Spinal cord (tissue), 10 donors: Measurements from ENCODE around the gene AGT. TPM values are rescaled to one million over a fixed set of nuclear protein-coding genes. Genes with fewer than 3 reads are reported as not detected.
"Not testable (repeated sequence)": the region's sequence is repeated elsewhere in the genome, so short reads cannot be mapped to it uniquely, and the experiment has no call there.

Source experiments
- DNase-seq, 6 donors: peaks; one replicate each; pipeline versions ENCODE4 v3.0.0 to v3.0.0-alpha.2; 2013 to 2015; ENCODE audit warnings: low spot score in 6 of 6, low read depth in 4 of 6
- H3K27ac ChIP-seq: one replicate; pipeline ENCODE4 v1.5.1; 2013; ENCODE audit warnings: low read depth, low read length, control low read depth
- H3K27me3 ChIP-seq: one replicate; pipeline ENCODE4 v1.6.1; 2013; ENCODE audit warnings: low read length; ENCODE audit not compliant: control insufficient read depth, insufficient read depth
- H3K36me3 ChIP-seq: one replicate; pipeline ENCODE4 v1.6.1; 2013; ENCODE audit warnings: low read length; ENCODE audit not compliant: control insufficient read depth, insufficient read depth
- H3K4me1 ChIP-seq: one replicate; pipeline ENCODE4 v1.6.1; 2013; ENCODE audit warnings: low read length; ENCODE audit not compliant: control insufficient read depth, insufficient read depth
- H3K4me3 ChIP-seq: one replicate; pipeline ENCODE4 v1.5.1; 2013; ENCODE audit warnings: low read depth, low read length, control low read depth
- H3K9me3 ChIP-seq: one replicate; pipeline ENCODE4 v1.6.1; 2013; ENCODE audit warnings: low read length; ENCODE audit not compliant: control insufficient read depth, insufficient read depth
- WGBS: methylation state at CpG from one replicate; pipeline ENCODE4 v1.1.5; 2013; ENCODE audit warnings: missing lambda C conversion rate; ENCODE audit not compliant: insufficient coverage; 5-methylcytosine and 5-hydroxymethylcytosine counted together
- polyA plus RNA-seq, 2 donors: library from polyadenylated mRNA; unstranded; fragments of 120-200 nt; gene quantifications; one replicate each; pipeline ENCODE4 v1.2.1, GENCODE V29; 2013; ENCODE audit not compliant: insufficient read length in 2 of 2
- total RNA-seq, 2 donors: library from RNA; depleted of rRNA in 1 of 2; stranded (reverse); fragments of 120-200 nt in 1 of 2; fragments of >200 nt in 1 of 2; gene quantifications; one replicate each; pipeline versions ENCODE4 v1.2.3 to v1.2.4, GENCODE V29; 2013 to 2014
- donor health status: healthy.

The AGT gene
- total and polyA plus RNA-seq, 4 donors, result 155 to 452 (median 249) TPM

DNA sequence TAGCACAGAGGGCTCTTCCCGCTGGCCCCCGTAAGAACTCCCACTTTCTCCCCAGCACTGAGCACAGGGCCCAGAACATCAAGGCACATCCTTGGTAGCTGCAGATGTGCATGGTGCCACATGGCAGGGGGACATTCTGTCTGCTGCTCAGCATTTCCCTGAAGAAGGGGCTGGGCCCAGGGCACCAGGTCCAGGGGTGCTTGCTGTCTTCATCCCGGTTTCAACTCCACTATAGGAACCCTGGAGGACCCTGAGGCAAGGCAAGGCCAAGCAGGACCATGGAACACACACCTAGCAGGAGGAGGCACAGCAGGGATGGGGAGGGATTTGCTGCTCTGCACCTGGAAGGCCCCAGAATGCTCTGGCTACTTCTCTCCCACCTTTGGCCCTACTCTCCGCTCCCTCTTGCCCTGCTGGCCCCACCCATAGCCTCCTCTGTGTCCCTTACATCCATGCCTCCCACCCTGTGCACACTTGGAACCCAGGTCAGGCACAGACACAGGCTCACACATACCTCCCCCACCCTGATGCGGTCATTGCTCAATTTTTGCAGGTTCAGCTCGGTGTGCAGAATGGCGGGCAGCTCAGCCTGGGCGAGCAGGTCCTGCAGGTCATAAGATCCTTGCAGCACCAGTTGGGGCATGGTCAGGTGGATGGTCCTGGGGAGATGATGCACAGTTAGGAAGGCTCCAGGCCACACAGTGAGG is 10.1 kb downstream of the AGT start:
- Histone ChIP-seq H3K27me3 (no peaks in the 10 kb centered on the region), H3K4me3 (no peak overlapping the region), H3K4me1 (peaks cover 57% of the 10 kb centered on the region), H3K9me3 (no peaks in the 10 kb centered on the region), H3K36me3 (peaks cover 35% of the 10 kb centered on the region), H3K27ac (no peak overlapping the region)
- DNase-seq, result no peak
- 100% methylated on average over 3 of the region's 8 CpGs for WGBS

DNA sequence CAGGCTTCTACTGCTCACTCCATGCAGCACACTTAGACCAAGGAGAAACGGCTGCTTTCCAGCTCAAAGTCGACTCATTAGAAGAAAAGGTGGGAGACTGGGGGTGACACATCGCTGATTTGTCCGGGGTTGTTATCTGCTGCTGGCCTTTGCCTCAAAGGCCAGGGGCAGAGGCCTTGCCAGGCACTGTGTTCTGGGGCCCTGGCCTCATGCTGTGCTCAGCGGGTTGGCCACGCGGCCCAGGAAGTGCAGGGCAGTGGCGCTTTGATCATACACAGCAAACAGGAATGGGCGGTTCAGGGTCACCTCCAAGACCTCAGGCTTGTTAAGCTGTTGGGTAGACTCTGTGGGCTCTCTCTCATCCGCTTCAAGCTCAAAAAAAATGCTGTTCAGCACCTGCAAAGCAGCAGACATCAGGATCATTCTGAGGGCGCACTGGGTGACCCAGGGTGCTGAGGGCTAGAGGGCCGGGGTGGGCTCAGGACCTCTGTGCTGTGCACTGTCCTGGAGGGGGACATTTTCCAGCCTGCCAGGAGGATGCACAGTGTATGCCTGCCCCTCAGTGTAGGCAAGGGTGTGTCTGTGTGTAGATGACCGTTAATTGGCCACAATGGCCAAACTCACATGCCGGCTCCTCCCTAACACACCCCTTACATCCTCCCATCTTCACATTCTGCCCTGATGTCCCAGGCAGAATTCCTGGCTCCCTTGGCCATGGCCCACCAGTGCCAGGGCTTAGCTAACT is 10.8 kb downstream of the AGT start:
- no peak overlapping the region for H3K4me3 ChIP-seq
- peaks cover 35% of the 10 kb centered on the region for H3K36me3 ChIP-seq
- H3K9me3 ChIP-seq, result no peaks in the 10 kb centered on the region
- H3K4me1 ChIP-seq, result peaks cover 50% of the 10 kb centered on the region
- WGBS, result 59% methylated on average over 11 of the region's 14 CpGs
- H3K27me3 ChIP-seq, result no peaks in the 10 kb centered on the region
- no peak for DNase-seq
- peak overlapping the region; percentile 75 for H3K27ac ChIP-seq

DNA sequence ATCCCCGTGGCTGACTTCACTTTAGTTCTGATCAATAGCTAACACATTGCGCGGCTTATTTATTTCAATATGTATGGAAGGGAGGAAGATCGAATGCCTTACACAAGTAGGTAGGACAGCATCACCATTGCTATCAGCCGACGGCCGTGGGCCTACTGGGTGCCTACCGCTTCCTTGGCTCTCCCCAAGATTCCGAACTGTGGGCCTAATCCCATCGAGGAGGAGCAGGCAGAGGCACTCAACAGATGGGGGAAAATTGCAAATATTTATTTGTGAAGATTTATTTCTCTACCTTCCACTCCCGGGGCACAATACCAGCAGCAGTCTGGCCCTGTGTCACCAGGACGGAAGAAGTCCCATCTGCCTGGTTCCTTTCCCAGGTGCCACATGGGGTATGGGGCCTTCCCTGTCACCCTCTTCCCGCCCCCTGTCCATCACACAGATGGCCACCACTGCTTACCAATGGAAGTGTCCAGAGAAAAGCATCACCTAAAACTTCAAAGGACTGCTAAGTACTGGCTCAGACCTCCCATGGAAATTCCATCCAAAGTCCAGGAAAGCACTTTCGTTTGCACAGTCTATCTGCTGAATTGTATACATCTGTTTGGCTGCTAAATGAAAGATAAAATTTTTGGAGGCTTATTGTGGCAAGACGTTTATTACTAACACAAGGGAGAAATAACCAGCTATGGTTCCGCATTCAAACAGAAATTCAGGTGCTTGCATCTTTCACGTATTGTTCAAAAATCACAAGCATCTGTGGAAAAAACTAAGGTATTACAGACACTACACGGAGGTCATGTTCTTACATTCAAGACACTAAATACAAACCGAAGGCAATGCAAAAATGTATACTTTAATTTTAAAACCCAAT is 11.8 kb downstream of the AGT start:
- DNase-seq, result peak in 1 of 6 donors; percentile 34
- Histone ChIP-seq H3K4me3 (no peak overlapping the region), H3K4me1 (peaks cover 44% of the 10 kb centered on the region), H3K27ac (peak overlapping the region; percentile 75), H3K27me3 (no peaks in the 10 kb centered on the region), H3K9me3 (no peaks in the 10 kb centered on the region), H3K36me3 (peaks cover 29% of the 10 kb centered on the region)
- WGBS, result 89% methylated on average over 11 of the region's 19 CpGs

DNA sequence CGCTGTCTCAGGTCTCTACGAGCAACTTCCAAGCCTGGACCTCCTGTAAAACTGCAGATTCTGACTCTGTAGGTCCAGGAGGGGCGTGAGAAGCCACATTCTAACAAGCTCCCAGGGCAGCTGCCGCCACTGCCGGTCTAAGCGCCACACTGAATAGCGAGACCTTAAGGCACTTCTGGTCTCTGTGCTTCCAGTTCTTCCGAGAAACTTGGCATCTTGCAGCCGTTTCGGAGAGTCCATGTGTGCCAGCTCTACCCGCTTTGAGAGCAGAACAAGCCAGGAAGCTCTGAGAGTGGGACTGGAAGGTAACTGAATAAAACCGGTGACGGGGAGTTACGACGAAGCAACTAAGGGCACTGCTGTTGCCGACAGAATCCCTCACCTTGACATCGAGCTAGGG is 12.5 kb downstream of the AGT start:
- WGBS, result 49% methylated on average over 17 of the region's 17 CpGs
- Histone ChIP-seq H3K9me3 (no peaks in the 10 kb centered on the region), H3K36me3 (peaks cover 29% of the 10 kb centered on the region), H3K27me3 (no peaks in the 10 kb centered on the region), H3K4me1 (peaks cover 48% of the 10 kb centered on the region), H3K27ac (peak overlapping the region; percentile 75), H3K4me3 (no peak overlapping the region)
- DNase-seq, result peak in 4 of 6 donors; percentile 43 to 83 (median 63)

DNA sequence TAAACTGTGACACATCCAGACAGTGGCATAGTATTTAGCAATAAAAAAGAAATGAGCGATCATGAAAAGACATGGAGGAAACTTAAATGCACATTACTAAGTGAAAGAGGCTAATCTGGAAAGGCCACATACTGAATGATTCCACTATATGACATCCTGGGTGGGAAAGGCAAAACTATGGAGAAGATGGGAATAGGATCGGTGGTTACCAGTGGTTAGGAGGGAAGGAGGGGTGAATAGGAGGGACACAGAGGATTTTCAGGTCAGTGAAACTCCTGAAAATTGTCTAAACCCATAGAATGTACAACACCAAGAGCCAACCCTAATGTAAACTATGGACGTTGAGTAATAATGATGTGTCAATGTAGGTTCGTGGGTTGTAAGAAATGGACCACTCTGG is 13.8 kb downstream of the AGT start:
- 89% methylated on average over 3 of the region's 4 CpGs for WGBS

DNA sequence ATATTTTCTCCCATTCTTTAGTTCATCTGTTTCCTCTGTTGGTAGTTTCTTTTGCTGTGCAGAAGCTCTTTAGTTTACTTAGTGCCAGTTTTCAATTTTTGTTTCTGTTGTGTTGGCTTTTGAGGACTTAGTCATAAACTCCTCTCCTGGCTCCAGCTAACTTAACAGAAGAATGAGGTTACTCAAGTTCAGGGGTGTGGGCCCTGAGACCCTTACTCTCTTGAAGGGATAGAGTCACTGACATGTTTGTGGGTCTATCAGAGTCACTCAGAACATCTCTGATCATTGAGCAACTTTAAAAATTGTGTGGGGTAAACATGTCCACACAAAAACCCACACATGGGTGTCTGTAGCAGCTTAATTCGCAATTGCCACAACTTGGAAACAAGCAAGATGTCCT is 14.2 kb downstream of the AGT start:
- peaks cover 54% of the 10 kb centered on the region for H3K4me1 ChIP-seq
- H3K9me3 ChIP-seq, result no peaks in the 10 kb centered on the region
- no CpG with 5 or more reads among the region's 1 CpG for WGBS
- H3K27me3 ChIP-seq, result no peaks in the 10 kb centered on the region
- no peak for DNase-seq
- H3K36me3 ChIP-seq, result peaks cover 19% of the 10 kb centered on the region
- no peak overlapping the region for H3K4me3 ChIP-seq
- no peak overlapping the region for H3K27ac ChIP-seq

More for the DNA sequence above, 13.8 kb downstream of the AGT start:
- no peak overlapping the region for H3K27ac ChIP-seq
- H3K27me3 ChIP-seq, result no peaks in the 10 kb centered on the region
- DNase-seq, result no peak
- H3K4me3 ChIP-seq, result no peak overlapping the region
- no peaks in the 10 kb centered on the region for H3K9me3 ChIP-seq
- H3K36me3 ChIP-seq, result peaks cover 17% of the 10 kb centered on the region
- H3K4me1 ChIP-seq, result peaks cover 50% of the 10 kb centered on the region

DNA sequence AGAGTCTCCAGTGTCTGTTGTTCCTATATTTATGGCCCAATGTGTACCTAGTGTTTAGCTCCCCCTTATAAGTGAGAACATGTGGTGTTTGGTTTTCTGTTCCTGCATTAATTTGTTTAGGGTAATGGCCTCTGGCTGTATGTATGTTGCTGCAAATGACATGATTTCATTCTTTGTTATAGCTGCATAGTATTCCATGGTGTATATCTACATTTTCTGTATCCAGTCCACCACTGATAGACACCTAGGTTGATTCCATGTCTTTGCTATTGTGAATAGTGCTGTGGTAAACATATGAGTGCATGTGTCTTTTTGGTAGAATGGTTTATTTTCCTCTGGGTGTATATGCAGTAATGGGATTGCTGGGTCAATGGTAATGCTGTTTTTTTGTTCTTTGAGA is 15.0 kb downstream of the AGT start:
- not testable (repeated sequence) for H3K27ac ChIP-seq, H3K4me3 ChIP-seq, H3K9me3 ChIP-seq, DNase-seq, H3K27me3 ChIP-seq
- peaks cover 58% of the 10 kb centered on the region for H3K4me1 ChIP-seq
- peaks cover 24% of the 10 kb centered on the region for H3K36me3 ChIP-seq

DNA sequence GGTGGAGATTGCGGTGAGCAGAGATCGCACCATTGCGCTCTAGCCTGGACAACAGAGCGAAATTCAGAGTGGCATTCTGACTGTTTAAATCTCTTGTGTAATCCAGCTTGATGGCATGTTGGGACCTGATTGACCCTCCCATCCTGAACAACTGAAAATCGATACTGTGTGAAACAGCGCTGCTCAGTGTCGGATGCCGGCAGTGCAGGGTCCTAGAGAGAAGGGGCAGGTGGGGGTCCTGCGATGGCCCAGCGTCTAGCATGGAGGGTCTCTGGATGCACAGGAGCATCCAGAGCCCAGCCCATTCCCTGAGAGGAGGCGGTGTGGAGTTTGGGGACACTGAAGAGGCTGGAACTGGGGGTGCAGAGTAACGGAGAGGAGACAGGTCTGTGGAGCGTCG is 15.8 kb downstream of the AGT start:
- WGBS, result 94% methylated on average over 14 of the region's 14 CpGs
- peaks cover 19% of the 10 kb centered on the region for H3K36me3 ChIP-seq
- no peak overlapping the region for H3K27ac ChIP-seq
- H3K4me1 ChIP-seq, result peaks cover 54% of the 10 kb centered on the region
- H3K27me3 ChIP-seq, result no peaks in the 10 kb centered on the region
- no peaks in the 10 kb centered on the region for H3K9me3 ChIP-seq
- H3K4me3 ChIP-seq, result no peak overlapping the region
- DNase-seq, result no peak

DNA sequence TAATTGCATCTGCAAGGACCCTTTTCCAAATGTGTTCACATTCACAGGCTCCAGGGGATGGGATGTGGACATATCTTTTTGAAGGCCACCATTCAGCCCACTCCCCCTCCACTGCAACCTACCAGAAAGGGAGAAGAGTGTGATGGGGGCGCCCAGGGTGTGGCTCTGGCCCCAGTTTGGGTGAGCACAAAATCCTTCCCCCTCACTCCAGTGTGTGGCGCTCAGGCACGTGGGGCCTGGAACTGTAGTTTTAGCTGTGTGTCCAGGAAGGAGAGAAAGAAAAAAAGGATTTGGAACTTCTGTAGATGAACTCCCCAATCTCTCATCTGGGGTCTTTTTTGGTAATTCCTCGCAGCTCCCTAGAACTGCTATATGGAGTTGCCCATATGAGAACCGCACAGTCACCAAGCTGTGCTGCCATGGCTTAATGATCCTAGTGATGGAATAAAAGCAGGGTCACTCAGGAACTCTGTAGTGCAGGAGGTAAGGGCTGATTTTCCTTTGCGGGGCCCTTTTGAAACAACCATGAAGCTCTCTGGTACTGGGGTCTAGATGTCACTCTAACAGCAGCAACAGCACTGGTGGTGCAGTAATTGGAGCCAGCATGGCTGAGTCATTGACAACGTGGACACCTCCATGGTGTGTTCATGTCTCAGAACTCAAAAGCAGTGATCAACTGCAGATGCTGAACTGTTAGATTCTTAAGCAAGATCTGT is 17.0 kb downstream of the AGT start:
- WGBS, result 80% methylated on average over 3 of the region's 7 CpGs
- DNase-seq, result no peak
- H3K9me3 ChIP-seq, result no peaks in the 10 kb centered on the region
- peak overlapping the region; percentile 50 for H3K27ac ChIP-seq
- no peak overlapping the region for H3K4me3 ChIP-seq
- H3K4me1 ChIP-seq, result peaks cover 46% of the 10 kb centered on the region
- H3K27me3 ChIP-seq, result no peaks in the 10 kb centered on the region
- H3K36me3 ChIP-seq, result peaks cover 15% of the 10 kb centered on the region
